ENCODE data around the gene LTBP1.

DNA sequence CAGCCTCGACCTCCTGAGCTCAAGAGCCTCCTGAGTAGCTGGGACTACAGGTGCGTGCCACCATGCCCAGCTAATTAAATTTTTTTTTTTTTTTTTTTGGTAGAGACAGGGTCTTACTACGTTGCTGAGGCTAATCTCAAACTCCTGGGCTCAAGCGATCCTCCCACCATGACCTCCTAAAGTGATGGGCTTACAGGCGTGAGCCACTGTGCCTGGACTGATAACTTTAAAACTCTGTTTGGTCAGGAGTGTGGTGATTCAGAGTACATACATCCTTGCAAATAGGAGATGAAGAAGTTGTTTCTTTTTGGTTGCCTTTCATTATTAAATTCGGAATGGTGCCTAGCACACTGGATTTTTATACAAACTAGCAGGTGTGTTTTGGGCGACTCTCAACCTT lies 73.0 kb downstream of the LTBP1 start:
- TF ChIP-seq, protein P1, sequence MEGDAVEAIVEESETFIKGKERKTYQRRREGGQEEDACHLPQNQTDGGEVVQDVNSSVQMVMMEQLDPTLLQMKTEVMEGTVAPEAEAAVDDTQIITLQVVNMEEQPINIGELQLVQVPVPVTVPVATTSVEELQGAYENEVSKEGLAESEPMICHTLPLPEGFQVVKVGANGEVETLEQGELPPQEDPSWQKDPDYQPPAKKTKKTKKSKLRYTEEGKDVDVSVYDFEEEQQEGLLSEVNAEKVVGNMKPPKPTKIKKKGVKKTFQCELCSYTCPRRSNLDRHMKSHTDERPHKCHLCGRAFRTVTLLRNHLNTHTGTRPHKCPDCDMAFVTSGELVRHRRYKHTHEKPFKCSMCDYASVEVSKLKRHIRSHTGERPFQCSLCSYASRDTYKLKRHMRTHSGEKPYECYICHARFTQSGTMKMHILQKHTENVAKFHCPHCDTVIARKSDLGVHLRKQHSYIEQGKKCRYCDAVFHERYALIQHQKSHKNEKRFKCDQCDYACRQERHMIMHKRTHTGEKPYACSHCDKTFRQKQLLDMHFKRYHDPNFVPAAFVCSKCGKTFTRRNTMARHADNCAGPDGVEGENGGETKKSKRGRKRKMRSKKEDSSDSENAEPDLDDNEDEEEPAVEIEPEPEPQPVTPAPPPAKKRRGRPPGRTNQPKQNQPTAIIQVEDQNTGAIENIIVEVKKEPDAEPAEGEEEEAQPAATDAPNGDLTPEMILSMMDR (conservative IDR thresholded peaks at IDR 0.05 in 1 of 2, IDR thresholded peaks at IDR 0.05 in 1 of 2; ENCODE audit: extremely low read depth in 1 of 2, insufficient read depth in 1 of 2, low read depth in 1 of 2, low read length in 2 of 2): no peak
- no peak for TF ChIP-seq EZH2 (IDR thresholded peaks at IDR 0.05; ENCODE audit: borderline replicate concordance, low read length)
